ENCODE data around the gene PDE3B. TPM values are rescaled to one million over a fixed set of nuclear protein-coding genes. Genes with fewer than 3 reads are reported as not detected.

The PDE3B gene
- total RNA-seq, 2 donors from 2014 or later = 21.1 to 23.4 TPM

GRCh38 chr11:14803846-14804245, 160.2 kb downstream of the PDE3B start:
- no peak overlapping the region for H3K27ac ChIP-seq
- WGBS = 95% methylated on average over 2 of the region's 2 CpGs

GRCh38 chr11:14809466-14809865, 165.9 kb downstream of the PDE3B start:
- no peak overlapping the region for H3K4me3 ChIP-seq
- DNase-seq (ENCODE audit: low spot score) = no peak
- intact Hi-C loops (cut with DNase I) = no loop called here
- no peaks in the 10 kb centered on the region for H3K4me1 ChIP-seq (replicated peaks)
- TF ChIP-seq CTCF (IDR thresholded peaks at IDR 0.05) = no peak
- no peak for TF ChIP-seq POLR2AphosphoS5 (IDR thresholded peaks at IDR 0.05)
- no peak for TF ChIP-seq POLR2A (IDR thresholded peaks at IDR 0.05)
- no peaks in the 10 kb centered on the region for H3K9me3 ChIP-seq
- H3K36me3 ChIP-seq = no peaks in the 10 kb centered on the region
- no peak overlapping the region for H3K27ac ChIP-seq
- H3K27me3 ChIP-seq (replicated peaks; ENCODE audit: insufficient read depth) = no peaks in the 10 kb centered on the region

More at GRCh38 chr11:14803846-14804245, 160.2 kb downstream of the PDE3B start:
- intact Hi-C loops (cut with DNase I) = no loop called here
- H3K27me3 ChIP-seq (replicated peaks; ENCODE audit: insufficient read depth) = no peaks in the 10 kb centered on the region
- no peaks in the 10 kb centered on the region for H3K9me3 ChIP-seq
- no peak overlapping the region for H3K4me3 ChIP-seq
- TF ChIP-seq POLR2A (IDR thresholded peaks at IDR 0.05) = no peak
- TF ChIP-seq CTCF (IDR thresholded peaks at IDR 0.05) = no peak
- TF ChIP-seq POLR2AphosphoS5 (IDR thresholded peaks at IDR 0.05) = no peak
- H3K4me1 ChIP-seq (replicated peaks) = no peaks in the 10 kb centered on the region
- H3K36me3 ChIP-seq = no peaks in the 10 kb centered on the region
- DNase-seq (ENCODE audit: low spot score) = no peak

GRCh38 chr11:14812757-14813156, 169.2 kb downstream of the PDE3B start:
- no peak for TF ChIP-seq POLR2AphosphoS5 (IDR thresholded peaks at IDR 0.05)
- no peak for TF ChIP-seq POLR2A (IDR thresholded peaks at IDR 0.05)
- no peak for TF ChIP-seq CTCF (IDR thresholded peaks at IDR 0.05)
- DNase-seq (ENCODE audit: low spot score) = no peak
- Histone ChIP-seq H3K36me3 (no peaks in the 10 kb centered on the region), H3K27me3 (replicated peaks; ENCODE audit: insufficient read depth) (no peaks in the 10 kb centered on the region), H3K4me1 (replicated peaks) (no peaks in the 10 kb centered on the region), H3K27ac (no peak overlapping the region), H3K9me3 (no peaks in the 10 kb centered on the region), H3K4me3 (no peak overlapping the region)
- WGBS = 91% methylated on average over 3 of the region's 3 CpGs
- intact Hi-C loops (cut with DNase I) = no loop called here

GRCh38 chr11:14813516-14813915, 169.9 kb downstream of the PDE3B start:
- Histone ChIP-seq H3K4me3 (no peak overlapping the region), H3K27me3 (replicated peaks; ENCODE audit: insufficient read depth) (no peaks in the 10 kb centered on the region), H3K9me3 (no peaks in the 10 kb centered on the region), H3K27ac (no peak overlapping the region), H3K36me3 (no peaks in the 10 kb centered on the region), H3K4me1 (replicated peaks) (no peaks in the 10 kb centered on the region)
- no peak for DNase-seq (ENCODE audit: low spot score)
- intact Hi-C loops (cut with DNase I) = no loop called here
- TF ChIP-seq CTCF (IDR thresholded peaks at IDR 0.05) (no peak), POLR2A (IDR thresholded peaks at IDR 0.05) (no peak), POLR2AphosphoS5 (IDR thresholded peaks at IDR 0.05) (no peak)

GRCh38 chr11:14818779-14819178, 175.2 kb downstream of the PDE3B start:
- intact Hi-C loops (cut with DNase I) = no loop called here
- Histone ChIP-seq H3K4me1 (replicated peaks) (no peaks in the 10 kb centered on the region), H3K27ac (no peak overlapping the region), H3K27me3 (replicated peaks; ENCODE audit: insufficient read depth) (no peaks in the 10 kb centered on the region), H3K4me3 (no peak overlapping the region), H3K9me3 (no peaks in the 10 kb centered on the region), H3K36me3 (no peaks in the 10 kb centered on the region)
- TF ChIP-seq CTCF (IDR thresholded peaks at IDR 0.05) (no peak), POLR2A (IDR thresholded peaks at IDR 0.05) (no peak)
- WGBS = 63% methylated on average over 2 of the region's 2 CpGs
- DNase-seq (ENCODE audit: low spot score) = no peak

All from prostate gland (tissue), 2 donors.